ENCODE data around the gene B2M.
"Not testable (repeated sequence)": the region's sequence is repeated elsewhere in the genome, so short reads cannot be mapped to it uniquely, and the experiment has no call there.

The B2M gene

GRCh38 chr15:44698641-44699040 lies 12.7 kb upstream of the B2M start:
- TF ChIP-seq CTCF (IDR thresholded peaks at IDR 0.05; ENCODE audit: low read depth, low read length), result no peak
- no peak overlapping the region for H3K4me3 ChIP-seq (replicated peaks in 1 of 2; ENCODE audit: low read depth in 2 of 2, low read length in 2 of 2)
- DNase-seq (ENCODE audit: low read depth in 2 of 2), result no peak

- not testable (repeated sequence) for H3K4me3 ChIP-seq (replicated peaks in 1 of 2; ENCODE audit: low read depth in 2 of 2, low read length in 2 of 2); DNase-seq (ENCODE audit: low read depth in 2 of 2)
Measured at GRCh38 chr15:44700676-44701075, 10.6 kb upstream of the B2M start.

- H3K4me3 ChIP-seq (replicated peaks in 1 of 2; ENCODE audit: low read depth in 2 of 2, low read length in 2 of 2), result no peak overlapping the region
- no peak for TF ChIP-seq CTCF (IDR thresholded peaks at IDR 0.05; ENCODE audit: low read depth, low read length)
- no peak for DNase-seq (ENCODE audit: low read depth in 2 of 2)
Measured at GRCh38 chr15:44705986-44706385, 5.3 kb upstream of the B2M start.

GRCh38 chr15:44706401-44706800 lies 4.9 kb upstream of the B2M start:
- DNase-seq (ENCODE audit: low read depth in 2 of 2), result no peak
- no peak overlapping the region for H3K4me3 ChIP-seq (replicated peaks in 1 of 2; ENCODE audit: low read depth in 2 of 2, low read length in 2 of 2)
- TF ChIP-seq CTCF (IDR thresholded peaks at IDR 0.05; ENCODE audit: low read depth, low read length), result no peak

- no peak overlapping the region for H3K4me3 ChIP-seq (replicated peaks in 1 of 2; ENCODE audit: low read depth in 2 of 2, low read length in 2 of 2)
- TF ChIP-seq CTCF (IDR thresholded peaks at IDR 0.05; ENCODE audit: low read depth, low read length), result no peak
- no peak for DNase-seq (ENCODE audit: low read depth in 2 of 2)
Measured at GRCh38 chr15:44706946-44707636, 4.2 kb upstream of the B2M start.

GRCh38 chr15:44710236-44711095 lies 851 bp upstream of the B2M start:
- peak; percentile 47 for TF ChIP-seq CTCF (IDR thresholded peaks at IDR 0.05; ENCODE audit: low read depth, low read length)
- peak; percentile 45 to 55 for DNase-seq (ENCODE audit: low read depth in 2 of 2)

GRCh38 chr15:44711743-44712345 lies 527 bp downstream of the B2M start:
- TF ChIP-seq CTCF (IDR thresholded peaks at IDR 0.05; ENCODE audit: low read depth, low read length), result no peak
- H3K4me3 ChIP-seq (replicated peaks in 1 of 2; ENCODE audit: low read depth in 2 of 2, low read length in 2 of 2), result peak overlapping the region; percentile 68 to 99
- peak; percentile 38 to 44 for DNase-seq (ENCODE audit: low read depth in 2 of 2)

More at GRCh38 chr15:44710236-44711095, 851 bp upstream of the B2M start:
- peak overlapping the region; percentile 68 to 99 for H3K4me3 ChIP-seq (replicated peaks in 1 of 2; ENCODE audit: low read depth in 2 of 2, low read length in 2 of 2)

Data from cardiac fibroblast (primary cell).